Fibroblast of lung (primary cell): ENCODE measurements around the gene SLC25A3. TPM values are rescaled to one million over a fixed set of nuclear protein-coding genes. Genes with fewer than 3 reads are reported as not detected.

Experiments used
- DNase-seq, 2 donors: peaks; one replicate each; pipeline versions ENCODE4 v3.0.0 to v3.0.0-alpha.2; 2010; ENCODE audit warnings: low read depth in 2 of 2
- H2AFZ ChIP-seq: 2 replicates; pipeline ENCODE4 v1.5.1; 2012; ENCODE audit warnings: low read length, control low read depth, inconsistent platforms
- H3K27ac ChIP-seq: 2 replicates; pipeline ENCODE4 v1.5.1; 2011; ENCODE audit warnings: low read length, control low read depth; ENCODE audit not compliant: insufficient read depth
- H3K27me3 ChIP-seq: 2 replicates; pipeline ENCODE4 v1.5.1; 2011; ENCODE audit warnings: mild to moderate bottlenecking, low read length; ENCODE audit not compliant: control insufficient read depth, insufficient read depth
- H3K36me3 ChIP-seq: 2 replicates; pipeline ENCODE4 v1.5.1; 2011; ENCODE audit warnings: low read length; ENCODE audit not compliant: control insufficient read depth, insufficient read depth
- H3K4me1 ChIP-seq: 2 replicates; pipeline ENCODE4 v1.5.1; 2011; ENCODE audit warnings: low read length; ENCODE audit not compliant: control insufficient read depth, insufficient read depth; ENCODE audit errors: extremely low read depth
- H3K4me2 ChIP-seq: 2 replicates; pipeline ENCODE4 v1.5.1; 2011; ENCODE audit warnings: low read length, control low read depth; ENCODE audit not compliant: insufficient read depth; ENCODE audit errors: extremely low read depth
- H3K4me3 ChIP-seq, 4 experiments: fragments of 200-600 bp in 1 of 4; sonication (generic) in 1 of 4; replicated peaks in 1 of 4; 2 replicates each; pipeline ENCODE4 v1.5.1; 2011 to 2016; ENCODE audit warnings: low read length in 4 of 4, low read depth in 3 of 4, mild to moderate bottlenecking in 3 of 4, control low read depth in 2 of 4, inconsistent platforms in 1 of 4, mixed read lengths in 1 of 4; ENCODE audit not compliant: insufficient read depth in 1 of 4; ENCODE audit errors: control extremely low read depth in 1 of 4
- H3K79me2 ChIP-seq: 2 replicates; pipeline ENCODE4 v1.5.1; 2012; ENCODE audit warnings: mild to moderate bottlenecking, low read length, inconsistent platforms; ENCODE audit not compliant: control insufficient read depth, insufficient read depth
- H3K9ac ChIP-seq: 2 replicates; pipeline ENCODE4 v1.5.1; 2011; ENCODE audit warnings: mild to moderate bottlenecking, low read length, control low read depth; ENCODE audit not compliant: insufficient read depth
- H3K9me3 ChIP-seq: 2 replicates; pipeline ENCODE4 v1.5.1; 2012; ENCODE audit warnings: low read depth, low read length; ENCODE audit not compliant: control insufficient read depth, insufficient read depth
- H4K20me1 ChIP-seq: 2 replicates; pipeline ENCODE4 v1.5.1; 2011; ENCODE audit warnings: low read length; ENCODE audit not compliant: control insufficient read depth, insufficient read depth; ENCODE audit errors: extremely low read depth
- CTCF ChIP-seq, 2 donors: IDR thresholded peaks in 1 of 2; conservative IDR thresholded peaks in 1 of 2; 1 replicate in 1 of 2; 2 replicates in 1 of 2; pipeline ENCODE4 v1.5.1; 2011 to 2012; ENCODE audit warnings: low read length in 2 of 2, control low read depth in 1 of 2, inconsistent platforms in 1 of 2, low read depth in 1 of 2, mild to moderate bottlenecking in 1 of 2
- EZH2 ChIP-seq: IDR thresholded peaks from 2 replicates; pipeline ENCODE4 v1.5.1; 2012; ENCODE audit warnings: low read length, control low read depth, mild to moderate bottlenecking; ENCODE audit errors: missing control alignments
- polyA plus RNA-seq, 2 donors: library from polyadenylated mRNA; depleted of rRNA in 1 of 2; stranded (reverse) in 1 of 2; unstranded in 1 of 2; fragments of >200 nt; gene quantifications; 2 replicates each; pipeline ENCODE4 v1.2.1, GENCODE V29; 2011 to 2012; ENCODE audit warnings: missing spikeins in 1 of 2
- total RNA-seq: library from RNA; depleted of rRNA; stranded (reverse); fragments of >200 nt; gene quantifications from 2 replicates; pipeline ENCODE4 v1.2.1, GENCODE V29; 2014

The SLC25A3 gene
- total and polyA plus RNA-seq, 2 donors (not counting 1 experiment from before 2014, with no cell fraction given), result 541 to 1,157 TPM

- H3K79me2 ChIP-seq, result peaks cover 66% of the 10 kb centered on the region
- H2AFZ ChIP-seq, result no peak overlapping the region
- TF ChIP-seq EZH2, result no peak
- TF ChIP-seq CTCF (conservative IDR thresholded peaks at IDR 0.05 in 1 of 2, IDR thresholded peaks at IDR 0.05 in 1 of 2; ENCODE audit: low read depth in 1 of 2, low read length in 2 of 2), result peak in 1 of 2 donors; percentile 18
These were observed 53.0 kb downstream of the SLC25A3 start for GRCh38 chr12:98646294-98647090.

GRCh38 chr12:98651328-98651727, 57.8 kb downstream of the SLC25A3 start:
- DNase-seq, result no peak
- TF ChIP-seq CTCF (conservative IDR thresholded peaks at IDR 0.05 in 1 of 2, IDR thresholded peaks at IDR 0.05 in 1 of 2; ENCODE audit: low read depth in 1 of 2, low read length in 2 of 2) (no peak), EZH2 (no peak)
- no peak overlapping the region for H3K9ac ChIP-seq
- no peak overlapping the region for H3K4me2 ChIP-seq
- peaks cover 7% of the 10 kb centered on the region for H3K36me3 ChIP-seq
- H3K4me3 ChIP-seq, result no peak overlapping the region
- H3K4me1 ChIP-seq, result no peaks in the 10 kb centered on the region
- no peaks in the 10 kb centered on the region for H3K9me3 ChIP-seq
- no peaks in the 10 kb centered on the region for H4K20me1 ChIP-seq
- no peak overlapping the region for H2AFZ ChIP-seq
- H3K27me3 ChIP-seq, result no peaks in the 10 kb centered on the region
- H3K79me2 ChIP-seq, result peaks cover 23% of the 10 kb centered on the region
- H3K27ac ChIP-seq, result no peak overlapping the region

More at GRCh38 chr12:98646294-98647090, 53.0 kb downstream of the SLC25A3 start:
- H3K4me3 ChIP-seq, result peak overlapping the region; percentile 74 to 98 (median 80)
- H3K9ac ChIP-seq, result no peak overlapping the region
- H3K4me2 ChIP-seq, result peak overlapping the region; percentile 85
- peak; percentile 34 to 54 for DNase-seq
- peak overlapping the region; percentile 15 for H3K27ac ChIP-seq
- H3K9me3 ChIP-seq, result no peaks in the 10 kb centered on the region
- no peaks in the 10 kb centered on the region for H3K4me1 ChIP-seq
- H3K27me3 ChIP-seq, result no peaks in the 10 kb centered on the region
- peaks cover 4% of the 10 kb centered on the region for H3K36me3 ChIP-seq
- no peaks in the 10 kb centered on the region for H4K20me1 ChIP-seq

- Histone ChIP-seq H3K4me3 (no peak overlapping the region), H3K27me3 (no peaks in the 10 kb centered on the region), H3K36me3 (peaks cover 9% of the 10 kb centered on the region), H3K27ac (no peak overlapping the region), H4K20me1 (no peaks in the 10 kb centered on the region), H3K79me2 (no peaks in the 10 kb centered on the region), H3K9me3 (no peaks in the 10 kb centered on the region), H3K4me1 (no peaks in the 10 kb centered on the region), H3K4me2 (no peak overlapping the region), H2AFZ (no peak overlapping the region), H3K9ac (no peak overlapping the region)
- no peak for TF ChIP-seq EZH2
- TF ChIP-seq CTCF (conservative IDR thresholded peaks at IDR 0.05 in 1 of 2, IDR thresholded peaks at IDR 0.05 in 1 of 2; ENCODE audit: low read depth in 1 of 2, low read length in 2 of 2), result peak; percentile 58 to 67
- DNase-seq, result peak; percentile 49 to 83
These were observed 60.5 kb downstream of the SLC25A3 start for GRCh38 chr12:98653866-98654493.
